DMS114 treated with DMSO at 0.1 percent for 48 hours (cell line): ENCODE results near the gene TSHZ2.

Experiments
- DNase-seq: peaks from one replicate; lab custom pipeline; 2025; ENCODE audit not compliant: unreplicated experiment; lab: John Stamatoyannopoulos, UW

Gene TSHZ2

DNA sequence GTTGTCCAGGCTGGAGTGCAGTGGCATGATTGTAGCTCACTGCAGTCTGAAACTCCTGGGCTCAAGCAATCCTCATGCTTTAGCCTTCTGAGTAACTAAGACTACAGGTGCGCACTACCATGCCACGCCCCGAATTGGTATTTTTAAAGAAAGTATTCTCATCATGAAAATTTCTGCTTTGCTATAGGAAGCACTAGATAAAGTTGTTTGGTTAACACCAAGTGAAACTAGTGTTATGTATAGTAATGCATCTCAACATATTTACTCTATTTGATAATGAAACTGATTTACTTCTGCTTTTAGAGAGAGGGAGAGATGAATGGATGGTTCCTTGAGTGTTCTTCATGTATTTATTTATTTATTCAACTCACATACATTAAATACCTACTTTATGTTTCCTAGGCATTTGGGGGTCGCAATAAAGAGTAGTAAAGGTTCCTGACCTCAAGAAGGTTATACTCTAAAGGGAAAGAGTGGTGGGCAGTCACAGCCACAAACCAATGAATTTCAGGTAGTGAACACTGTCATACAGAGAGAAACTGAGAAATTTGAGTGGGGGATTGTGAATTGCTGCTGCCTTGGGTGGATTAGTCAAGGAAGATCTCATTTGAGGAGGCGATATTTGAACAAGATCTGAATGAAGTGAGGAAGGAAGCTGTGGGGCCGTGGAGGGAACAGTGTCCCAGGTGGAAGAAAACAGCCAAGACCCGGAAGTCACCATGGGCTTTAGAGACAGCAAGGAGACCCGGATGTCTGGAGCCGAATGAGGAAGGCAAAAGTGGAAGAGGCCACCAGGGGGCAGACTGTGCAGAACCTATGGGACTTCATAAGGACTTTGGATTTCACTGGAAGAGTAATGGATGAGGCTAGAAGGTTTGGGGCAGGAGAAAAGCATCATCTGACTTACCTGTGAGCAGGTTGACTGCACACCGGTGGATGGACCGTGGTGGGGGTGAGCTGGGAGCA lies 185.6 kb downstream of the TSHZ2 start:
- DNase-seq, result peak; percentile 23

DNA sequence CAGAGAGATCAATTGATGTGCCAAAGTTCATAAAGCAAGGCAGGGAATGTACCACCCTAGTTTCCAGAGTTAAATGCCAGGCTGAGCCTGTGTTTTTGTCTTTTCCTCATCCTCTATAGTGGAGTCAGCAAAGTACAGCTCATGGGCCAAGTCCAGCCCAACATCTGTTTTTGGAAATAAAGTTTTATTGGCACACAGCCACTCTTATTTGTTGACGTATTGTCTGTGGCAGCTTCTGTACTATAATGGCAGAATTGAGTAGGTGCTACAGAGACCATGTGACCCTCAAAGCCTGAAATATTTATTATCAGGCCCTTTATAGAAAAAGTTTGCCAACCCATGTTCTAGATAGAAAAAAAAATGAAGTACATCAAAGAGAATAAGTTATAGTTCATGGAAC lies 187.0 kb downstream of the TSHZ2 start:
- no peak for DNase-seq

DNA sequence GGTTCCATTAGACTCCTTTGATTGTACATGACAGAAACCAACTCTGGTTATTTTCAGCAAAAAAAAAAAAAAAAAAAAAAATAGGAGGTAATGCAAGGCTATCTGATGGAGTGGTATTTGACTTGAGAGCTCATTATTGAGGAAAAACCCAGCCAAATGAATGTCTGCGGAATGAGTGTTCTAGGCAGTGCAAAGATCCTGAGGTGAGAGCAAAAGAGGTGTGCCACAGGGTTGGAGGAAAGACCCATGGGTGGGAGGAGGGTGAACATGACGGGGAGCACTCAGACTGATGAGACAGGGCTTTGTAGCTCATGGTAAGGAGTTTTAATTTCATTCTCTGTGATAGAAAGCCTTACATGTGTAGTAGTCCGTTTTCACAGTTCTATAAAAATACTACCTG lies 188.9 kb downstream of the TSHZ2 start:
- DNase-seq, result no peak

DNA sequence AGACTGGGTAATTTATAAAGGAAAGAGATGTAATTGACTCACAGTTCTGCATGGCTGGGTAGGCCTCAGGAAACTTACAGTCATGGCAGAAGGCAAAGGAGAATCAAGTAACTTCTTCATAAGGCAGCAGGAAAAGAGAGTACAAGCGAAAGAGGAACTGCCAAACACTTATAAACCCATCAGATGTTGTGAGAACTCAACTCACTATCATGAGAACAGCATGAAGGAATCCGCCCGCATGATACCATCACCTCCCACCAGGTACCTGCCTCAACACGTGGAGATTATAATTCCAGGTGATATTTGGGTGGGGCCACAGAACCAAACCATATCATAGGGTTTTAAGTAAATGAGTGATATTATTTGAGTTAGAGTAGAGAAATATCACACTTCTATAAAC lies 189.3 kb downstream of the TSHZ2 start:
- DNase-seq, result no peak

DNA sequence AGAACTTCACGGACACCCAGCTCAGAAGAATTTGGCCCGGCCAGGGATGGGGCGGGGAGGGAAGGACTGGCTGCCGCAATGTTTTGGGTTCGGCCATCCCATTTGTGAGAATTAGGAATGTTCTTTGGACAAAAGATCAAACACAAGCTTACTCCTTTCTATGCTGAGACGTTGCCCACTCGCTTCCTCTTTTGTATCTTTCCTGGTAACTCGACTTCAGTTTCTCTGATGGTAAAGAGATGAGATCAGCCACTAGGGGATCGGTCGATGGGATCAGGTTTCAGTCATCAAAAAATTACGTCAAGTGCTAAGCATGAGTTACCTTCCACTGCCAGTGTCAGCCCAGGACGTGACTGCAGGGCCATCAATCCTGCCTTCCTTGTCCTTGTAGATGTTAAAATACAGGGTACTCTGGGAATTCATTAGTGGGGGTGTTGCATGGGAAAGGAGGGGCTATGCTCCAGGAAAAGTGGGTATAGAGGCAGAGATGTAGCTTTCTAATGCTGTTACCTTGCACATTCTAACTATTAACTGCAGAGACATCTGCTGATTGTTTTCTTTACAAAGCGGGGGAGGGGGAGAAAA lies 190.2 kb downstream of the TSHZ2 start:
- no peak for DNase-seq

DNA sequence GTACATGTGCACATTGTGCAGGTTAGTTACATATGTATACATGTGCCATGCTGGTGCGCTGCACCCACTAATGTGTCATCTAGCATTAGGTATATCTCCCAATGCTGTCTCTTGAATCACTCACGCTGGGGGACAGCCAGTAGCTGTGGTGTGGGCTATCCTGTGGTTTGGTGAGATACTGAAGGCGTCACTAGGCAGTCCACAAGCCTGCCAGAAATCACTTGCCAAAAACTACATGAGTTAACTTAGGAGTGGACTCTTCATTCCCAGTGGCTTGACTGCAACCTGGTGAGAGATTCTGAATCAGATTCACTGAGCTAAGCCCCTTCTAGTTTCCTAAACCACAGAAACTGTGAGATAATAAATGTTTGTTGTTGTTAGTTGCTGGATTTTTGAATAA lies 191.3 kb downstream of the TSHZ2 start:
- DNase-seq, result no peak

DNA sequence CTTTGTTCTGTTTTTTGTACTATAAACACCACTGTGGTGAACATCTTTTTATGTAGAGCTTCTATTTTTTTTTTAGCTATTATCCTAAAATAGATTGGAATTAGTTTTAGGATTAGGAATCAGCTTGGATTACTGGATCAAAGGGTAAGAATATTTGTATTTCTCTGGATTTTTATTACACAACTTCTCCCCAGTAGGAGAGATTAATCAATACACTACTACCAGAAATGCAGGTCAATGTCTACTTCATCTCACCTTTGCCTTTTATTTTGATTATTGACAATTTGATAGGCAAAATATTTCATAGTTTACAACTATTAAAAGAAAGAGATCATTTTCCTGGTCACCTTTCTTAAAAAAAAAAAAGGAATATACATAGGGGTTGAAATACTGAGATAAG lies 191.9 kb downstream of the TSHZ2 start:
- no peak for DNase-seq

DNA sequence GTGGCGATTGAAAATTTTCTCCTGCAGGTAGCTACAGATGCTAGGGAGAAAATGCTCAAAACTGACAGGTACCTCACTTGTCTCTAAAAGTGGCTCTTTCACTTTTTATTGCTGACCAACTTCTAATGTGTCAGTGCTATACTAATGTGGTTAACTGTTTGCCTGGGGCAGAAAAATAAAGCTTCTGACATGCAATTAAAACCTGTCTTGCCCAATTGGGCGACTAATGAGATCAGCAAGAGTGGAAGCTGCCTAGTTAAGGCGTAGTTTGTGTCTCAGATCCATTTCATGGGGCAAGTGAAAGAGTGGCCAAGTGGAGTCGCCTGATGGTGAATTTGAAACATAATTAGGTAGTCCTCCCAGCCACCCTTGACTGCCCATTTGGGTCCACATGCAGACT lies 193.3 kb downstream of the TSHZ2 start:
- no peak for DNase-seq

DNA sequence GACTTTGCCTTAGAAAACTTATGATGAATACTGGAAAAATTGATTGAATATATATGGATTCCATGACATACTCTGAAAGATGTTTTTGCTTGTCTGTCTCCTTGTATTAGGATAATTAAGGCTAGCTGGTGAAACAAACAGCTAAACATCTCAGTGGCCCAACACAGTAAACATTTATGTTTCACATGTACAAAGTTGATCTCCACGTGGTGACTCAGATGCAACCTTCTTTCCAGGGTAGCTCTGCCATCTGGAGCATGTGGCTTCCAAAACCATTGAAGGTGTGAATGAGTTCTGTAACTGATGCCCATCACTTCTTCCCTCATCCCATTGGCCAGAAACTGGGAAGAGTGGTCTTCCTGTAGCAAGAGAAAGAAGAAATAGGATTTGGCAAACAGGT lies 196.3 kb downstream of the TSHZ2 start:
- no peak for DNase-seq

DNA sequence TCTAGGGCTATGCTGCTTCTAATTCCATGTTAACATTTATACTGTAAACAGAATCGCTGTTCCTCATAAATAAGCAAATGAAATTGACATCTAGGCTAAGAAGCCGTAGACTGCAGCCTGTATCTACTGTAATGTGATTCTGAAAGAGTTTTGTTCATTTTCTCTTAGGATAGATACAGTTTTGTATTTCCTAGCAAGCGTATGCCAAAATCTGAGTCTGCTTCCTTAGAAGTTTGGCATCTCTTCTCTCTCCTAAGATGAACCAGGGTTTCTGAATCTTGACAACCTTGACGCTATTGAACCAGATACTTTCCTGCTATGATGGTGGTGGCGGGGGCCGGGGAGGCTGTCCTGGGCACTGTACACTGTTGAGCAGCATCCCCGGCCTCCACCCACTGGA lies 198.0 kb downstream of the TSHZ2 start:
- no peak for DNase-seq

DNA sequence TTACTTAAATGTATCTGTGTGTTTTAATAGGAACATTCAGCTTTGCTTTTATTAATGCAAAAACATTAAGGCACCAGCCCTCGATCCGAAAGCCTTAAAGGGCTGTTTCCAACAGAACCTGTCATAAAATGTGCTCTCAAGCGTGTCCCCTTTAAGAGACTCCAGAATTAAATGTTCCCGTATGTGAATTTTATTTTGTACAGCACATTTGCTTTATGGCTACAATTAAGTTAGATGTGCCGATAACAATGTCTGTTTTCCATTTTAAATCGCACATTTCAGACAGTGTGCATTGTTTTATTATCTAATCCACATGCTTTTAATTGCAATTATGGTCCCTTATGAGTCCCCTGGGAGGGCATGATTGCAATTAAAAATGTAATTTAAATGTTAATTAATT lies 198.9 kb downstream of the TSHZ2 start:
- DNase-seq, result no peak

DNA sequence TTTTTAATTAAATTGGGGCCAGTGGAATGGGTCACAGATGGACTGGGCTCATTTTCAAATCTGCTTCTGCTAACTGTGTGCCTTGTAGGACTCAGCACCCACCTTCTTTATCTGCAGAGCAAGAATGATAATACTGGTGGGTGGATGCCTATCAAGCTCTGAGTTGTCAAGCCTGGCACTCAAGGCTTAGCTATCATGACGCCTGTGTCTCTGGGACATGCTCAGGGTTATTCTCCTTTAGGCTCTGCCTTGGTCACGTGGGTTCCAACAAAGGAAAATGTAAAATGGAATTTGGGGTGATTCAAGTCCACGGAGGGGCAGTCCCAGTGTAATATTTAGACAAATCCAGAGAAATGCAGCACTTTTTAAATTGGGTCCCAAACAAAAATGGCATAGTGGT lies 202.3 kb downstream of the TSHZ2 start:
- no peak for DNase-seq

DNA sequence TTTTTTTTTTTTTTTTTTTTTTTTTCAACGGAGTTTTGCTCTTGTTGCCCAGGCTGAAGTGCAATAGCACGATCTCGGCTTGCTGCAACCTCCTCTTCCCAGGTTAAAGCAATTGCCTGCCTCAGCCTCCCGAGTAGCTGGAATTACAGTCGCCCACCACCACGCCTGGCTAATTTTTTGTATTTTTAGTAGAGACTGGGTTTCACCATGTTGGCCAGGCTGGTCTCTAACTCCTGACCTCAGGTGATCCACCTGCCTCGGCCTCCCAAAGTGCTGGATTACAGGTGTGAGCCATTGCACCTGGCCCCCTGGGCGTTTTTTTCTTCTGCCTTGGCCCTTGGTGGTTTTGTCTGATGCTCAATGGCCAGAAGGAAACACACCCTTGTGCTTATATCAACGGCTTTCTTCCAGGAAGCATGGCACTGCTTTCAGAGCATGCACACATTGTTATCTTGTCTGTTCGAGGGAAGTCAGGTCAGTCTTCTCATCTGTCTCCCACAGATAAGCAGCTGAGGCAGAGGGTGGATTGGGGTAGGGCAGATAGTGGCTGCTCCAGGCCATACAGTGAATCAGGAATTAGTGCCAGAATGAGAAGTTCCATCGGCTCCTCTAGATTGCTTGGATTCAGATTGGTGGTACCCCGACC lies 203.1 kb downstream of the TSHZ2 start:
- DNase-seq, result no peak

DNA sequence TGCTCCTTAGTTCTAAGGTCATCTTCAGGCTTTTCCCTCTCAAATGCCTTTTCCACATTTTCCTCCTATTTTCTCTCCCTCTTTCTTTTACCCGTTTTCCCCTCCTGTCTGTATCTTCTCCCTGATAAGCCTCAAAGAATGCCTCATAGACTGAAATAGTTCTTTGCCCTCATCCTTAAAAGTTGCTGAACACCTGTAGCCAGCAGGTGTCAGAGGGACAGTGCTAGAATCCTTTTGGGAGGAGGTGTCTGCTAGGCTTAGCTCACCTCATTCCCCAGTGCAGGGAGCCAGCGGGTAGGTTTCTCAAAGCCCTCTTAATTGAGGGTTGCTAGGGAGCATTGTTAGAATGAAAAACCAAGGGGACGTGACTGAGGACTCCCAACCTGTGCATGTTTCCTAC lies 204.0 kb downstream of the TSHZ2 start:
- no peak for DNase-seq

DNA sequence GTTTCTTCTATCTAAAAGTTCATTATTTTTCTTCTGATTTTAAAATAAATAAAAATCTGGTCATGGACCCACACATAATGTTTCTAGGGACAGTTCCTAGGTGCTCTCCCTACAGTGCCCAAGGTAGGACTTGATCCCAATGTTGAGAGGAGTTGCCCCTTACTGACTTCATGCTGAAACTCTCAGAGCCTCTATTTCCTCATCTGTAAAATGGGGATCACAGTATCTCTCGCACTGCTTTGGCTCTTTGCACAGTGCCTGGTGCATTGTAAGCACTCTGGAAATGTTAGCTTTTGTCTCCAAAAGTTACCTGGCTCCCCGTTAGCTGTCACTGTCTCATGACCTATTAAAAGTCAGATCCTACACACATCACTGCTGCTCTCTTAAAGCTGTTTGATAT lies 205.5 kb downstream of the TSHZ2 start:
- no peak for DNase-seq

DNA sequence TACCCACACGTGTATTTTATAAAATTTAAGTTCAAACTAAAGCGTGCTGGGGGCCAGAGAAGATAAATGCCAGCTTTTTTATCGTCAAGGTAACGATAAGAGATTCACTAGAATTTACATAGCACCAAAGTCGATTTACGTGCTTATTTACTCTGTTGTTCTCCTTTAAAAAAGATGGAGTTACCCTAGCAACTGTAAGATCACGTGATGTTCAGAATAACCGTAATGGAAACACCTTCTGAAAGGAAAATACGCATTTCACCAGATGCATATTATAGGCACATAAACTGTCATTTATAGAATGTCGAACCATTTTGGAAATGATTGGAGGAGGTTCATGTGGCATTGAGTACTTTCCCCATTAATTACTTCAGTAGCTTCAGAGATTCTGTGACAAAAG lies 207.6 kb downstream of the TSHZ2 start:
- DNase-seq, result no peak

DNA sequence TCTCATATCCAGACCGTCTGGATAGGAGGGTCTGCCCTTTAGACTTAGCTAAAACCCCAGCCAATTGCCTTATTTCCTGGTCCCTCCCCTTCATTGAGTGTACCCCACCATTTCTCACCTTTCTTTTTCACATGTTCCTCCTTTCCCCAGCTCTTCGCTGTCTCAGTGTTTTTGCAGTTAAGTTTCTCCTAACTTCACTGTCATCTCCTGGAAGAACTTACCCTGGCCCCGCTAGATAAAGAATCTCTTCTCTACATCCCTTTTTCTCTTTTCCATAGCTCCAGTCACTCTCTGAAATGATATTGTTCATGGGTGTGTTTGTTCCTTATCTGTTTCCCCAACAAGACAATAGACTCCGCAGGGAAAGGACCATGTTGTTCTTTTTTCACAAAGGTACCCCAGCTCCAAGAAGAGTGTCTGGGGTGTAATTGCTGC lies 208.8 kb downstream of the TSHZ2 start:
- DNase-seq, result no peak

DNA sequence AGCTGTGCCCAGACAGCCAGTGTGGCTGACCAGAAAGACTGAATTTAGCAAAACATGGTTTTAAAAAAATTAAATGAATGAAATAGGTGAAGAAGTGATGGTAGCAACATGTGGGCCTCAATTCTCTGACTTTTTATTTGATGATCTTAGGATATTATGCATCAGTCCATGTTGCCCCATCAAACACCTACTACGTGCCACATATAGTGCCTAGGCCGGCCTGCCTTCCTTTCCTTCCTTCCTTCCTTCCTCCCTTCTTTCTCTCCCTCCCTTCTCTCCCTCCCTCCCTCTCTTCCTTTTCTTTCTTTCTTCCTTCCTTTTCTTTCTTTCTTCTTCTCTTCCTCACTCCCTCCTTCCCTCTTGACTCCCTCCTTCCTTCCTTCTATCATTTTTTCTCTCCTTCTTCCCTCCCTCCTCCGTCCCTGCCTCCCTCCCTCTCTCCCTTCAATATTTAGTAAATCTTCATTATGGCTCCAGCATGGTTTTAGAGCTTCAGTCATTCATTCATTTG lies 209.8 kb downstream of the TSHZ2 start:
- no peak for DNase-seq

DNA sequence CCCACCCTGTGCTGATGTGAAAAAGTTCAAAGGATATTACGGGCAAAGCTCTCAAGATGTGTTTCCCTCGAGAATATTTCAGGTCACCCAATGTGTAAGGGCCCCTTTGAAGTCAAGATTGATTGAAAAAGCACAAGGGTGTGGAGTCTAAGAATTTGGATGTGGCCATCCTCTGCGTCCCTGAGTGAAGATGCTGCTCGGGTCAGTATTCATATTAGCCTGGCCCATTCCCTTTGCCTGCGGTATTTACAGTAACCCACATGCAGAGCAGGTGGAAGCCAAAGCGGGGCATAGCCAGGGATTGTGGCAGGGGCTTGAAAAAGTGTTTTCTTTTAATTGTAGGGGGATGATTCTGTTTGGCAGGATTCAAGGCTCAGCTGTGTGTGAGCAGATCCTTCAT lies 211.0 kb downstream of the TSHZ2 start:
- DNase-seq, result no peak

DNA sequence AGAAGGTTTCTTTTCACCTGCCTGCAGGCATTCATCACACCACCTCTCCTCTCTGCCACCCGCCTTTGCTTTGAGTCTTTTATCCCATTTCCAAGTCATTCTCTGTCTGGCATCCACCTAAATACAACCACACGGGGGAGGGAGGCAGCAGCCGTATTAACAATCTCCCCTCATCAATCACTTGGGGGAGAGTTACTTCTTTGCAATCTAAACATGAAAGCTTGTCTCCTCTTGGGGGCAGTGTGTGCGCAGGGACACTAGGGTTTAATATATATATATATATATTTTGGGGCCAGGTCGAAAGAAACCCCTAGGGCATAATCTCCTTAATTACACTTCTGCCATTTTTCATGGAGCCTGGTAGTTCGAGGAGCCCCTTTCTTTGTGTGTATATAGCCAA lies 214.5 kb downstream of the TSHZ2 start:
- no peak for DNase-seq

DNA sequence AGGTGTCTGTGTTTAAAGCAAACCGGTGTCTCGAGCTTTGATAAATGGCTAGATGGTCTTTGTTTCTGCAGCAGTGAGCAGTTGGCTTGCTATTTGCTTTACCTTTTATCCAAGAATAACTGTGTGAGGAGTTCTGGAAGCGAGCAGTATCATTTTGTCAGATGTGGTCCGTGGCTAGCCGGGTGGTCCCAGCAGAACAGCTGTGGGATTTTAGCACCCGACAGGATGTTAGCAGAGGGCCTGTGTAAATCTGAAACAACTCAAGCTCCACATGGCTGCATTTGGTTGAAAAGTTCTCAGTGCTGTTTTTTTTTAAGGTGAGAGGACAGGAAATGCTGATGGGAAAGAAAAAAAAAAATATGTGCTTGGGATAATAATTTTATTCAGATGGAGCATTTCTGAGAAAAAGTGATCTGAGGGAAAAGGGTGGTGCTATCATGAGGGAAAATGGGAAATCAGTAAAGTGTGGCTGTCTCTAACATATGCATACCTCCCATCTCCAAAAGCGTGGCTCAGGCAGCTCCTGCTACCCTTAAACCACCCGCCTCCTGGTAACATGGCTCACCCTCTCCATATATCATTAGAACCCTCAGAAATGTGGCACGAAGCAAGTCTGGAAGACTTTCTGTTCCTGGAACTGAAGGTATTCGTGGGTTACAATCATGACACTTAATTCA lies 215.4 kb downstream of the TSHZ2 start:
- no peak for DNase-seq
